ENCODE measurements around the gene ATP6V1C2. TPM values are rescaled to one million over a fixed set of nuclear protein-coding genes. Genes with fewer than 3 reads are reported as not detected.

The ATP6V1C2 gene
- total and polyA plus RNA-seq, 2 experiments from 2014 or later, result 0.14 to 2.1 TPM

- Mint-ChIP-seq H3K27me3 (ENCODE audit: insufficient read depth, low read depth, poor library complexity) (peaks cover 1% of the 10 kb centered on the region), H3K4me1 (no peaks in the 10 kb centered on the region), H3K4me3 (no peak overlapping the region), H3K9me3 (no peaks in the 10 kb centered on the region), H3K36me3 (ENCODE audit: low read depth) (peaks cover 76% of the 10 kb centered on the region), H3K27ac (no peak overlapping the region)
- Histone ChIP-seq H3K36me3 (ENCODE audit: insufficient read depth) (peaks cover 67% of the 10 kb centered on the region), H3K4me2 (no peak overlapping the region), H3K27me3 (ENCODE audit: insufficient read depth) (no peaks in the 10 kb centered on the region), H2AFZ (no peak overlapping the region), H3F3A (replicated peaks; ENCODE audit: low read depth) (0 out of 2 replicates have a peak, but pooled peaks cover 3% of the 10 kb centered on the region), H4K20me1 (replicated peaks; ENCODE audit: insufficient read depth) (peaks cover 73% of the 10 kb centered on the region), H3K4me1 (ENCODE audit: insufficient read depth) (no peaks in the 10 kb centered on the region), H3K27ac (ENCODE audit: low read depth) (no peak overlapping the region), H3K4me3 (no peak overlapping the region), H3K9me2 (ENCODE audit: insufficient read depth) (no peaks in the 10 kb centered on the region), H3K79me2 (replicated peaks; ENCODE audit: insufficient read depth) (peaks cover 89% of the 10 kb centered on the region)
- DNase-seq (ENCODE audit: low spot score) (no peak), ATAC-seq (no peak)
- TF ChIP-seq ZNF462 (CRISPR knock-in tag; IDR thresholded peaks at IDR 0.05) (no peak), CTCF (conservative IDR thresholded peaks at IDR 0.05; ENCODE audit: low read depth in 2 of 2) (no peak), ZNF114 (CRISPR knock-in tag; IDR thresholded peaks at IDR 0.05) (no peak), NANOG (IDR thresholded peaks at IDR 0.05; ENCODE audit: borderline replicate concordance) (no peak), REST (IDR thresholded peaks at IDR 0.05; ENCODE audit: unreplicated experiment) (no peak), JUNB (IDR thresholded peaks at IDR 0.05; ENCODE audit: unreplicated experiment) (no peak), STAT1 (IDR thresholded peaks at IDR 0.05; ENCODE audit: unreplicated experiment) (no peak), CREB1 (CRISPR knock-in tag; IDR thresholded peaks at IDR 0.05; ENCODE audit: low read depth) (no peak), POLR2AphosphoS5 (IDR thresholded peaks at IDR 0.05; ENCODE audit: low read depth) (no peak), ZNF331 (CRISPR knock-in tag; IDR thresholded peaks at IDR 0.05; ENCODE audit: low read depth) (no peak), ETS1 (IDR thresholded peaks at IDR 0.05) (no peak), EZH2phosphoT487 (IDR thresholded peaks at IDR 0.05; ENCODE audit: unreplicated experiment) (no peak), EZH2 (IDR thresholded peaks at IDR 0.05; ENCODE audit: low read depth, unreplicated experiment) (no peak)
These were observed 77.4 kb downstream of the ATP6V1C2 start for GRCh38 chr2:10798783-10799182.
